ENCODE results near the gene SPTBN5.

Gene SPTBN5

GRCh38 chr15:41866263-41866703, 27.6 kb downstream of the SPTBN5 start:
- no peak for DNase-seq (ENCODE audit: low read depth in 2 of 2)

- no peak for DNase-seq (ENCODE audit: low read depth in 2 of 2)
Measured at GRCh38 chr15:41865490-41866055, 28.3 kb downstream of the SPTBN5 start.

GRCh38 chr15:41862515-41863116, 31.2 kb downstream of the SPTBN5 start:
- DNase-seq (ENCODE audit: low read depth in 2 of 2) = no peak

- no peak for DNase-seq (ENCODE audit: low read depth in 2 of 2)
Measured at GRCh38 chr15:41861736-41862356, 32.0 kb downstream of the SPTBN5 start.

- DNase-seq (ENCODE audit: low read depth in 2 of 2) = no peak
Measured at GRCh38 chr15:41860049-41860828, 33.6 kb downstream of the SPTBN5 start.

GRCh38 chr15:41858756-41859155, 35.1 kb downstream of the SPTBN5 start:
- no peak for DNase-seq (ENCODE audit: low read depth in 2 of 2)

- no peak for DNase-seq (ENCODE audit: low read depth in 2 of 2)
Measured at GRCh38 chr15:41857316-41857715, 36.5 kb downstream of the SPTBN5 start.

GRCh38 chr15:41856716-41857115, 37.1 kb downstream of the SPTBN5 start:
- DNase-seq (ENCODE audit: low read depth in 2 of 2) = no peak

GRCh38 chr15:41856262-41856661, 37.6 kb downstream of the SPTBN5 start:
- no peak for DNase-seq (ENCODE audit: low read depth in 2 of 2)

GRCh38 chr15:41855261-41855961, 38.4 kb downstream of the SPTBN5 start:
- DNase-seq (ENCODE audit: low read depth in 2 of 2) = no peak

- DNase-seq (ENCODE audit: low read depth in 2 of 2) = no peak
Measured at GRCh38 chr15:41854443-41854842, 39.4 kb downstream of the SPTBN5 start.

- no peak for DNase-seq (ENCODE audit: low read depth in 2 of 2)
Measured at GRCh38 chr15:41853831-41854230, 40.0 kb downstream of the SPTBN5 start.

- DNase-seq (ENCODE audit: low read depth in 2 of 2) = no peak
Measured at GRCh38 chr15:41852736-41853590, 40.9 kb downstream of the SPTBN5 start.

- no peak for DNase-seq (ENCODE audit: low read depth in 2 of 2)
Measured at GRCh38 chr15:41851755-41852370, 42.0 kb downstream of the SPTBN5 start.

- no peak for DNase-seq (ENCODE audit: low read depth in 2 of 2)
Measured at GRCh38 chr15:41851167-41851523, 42.7 kb downstream of the SPTBN5 start.

GRCh38 chr15:41850482-41851166, 43.2 kb downstream of the SPTBN5 start:
- no peak for DNase-seq (ENCODE audit: low read depth in 2 of 2)

- no peak for DNase-seq (ENCODE audit: low read depth in 2 of 2)
Measured at GRCh38 chr15:41849861-41850260, 44.0 kb downstream of the SPTBN5 start.

- DNase-seq (ENCODE audit: low read depth in 2 of 2) = no peak
Measured at GRCh38 chr15:41849204-41849603, 44.6 kb downstream of the SPTBN5 start.

GRCh38 chr15:41848631-41849030, 45.2 kb downstream of the SPTBN5 start:
- peak in 1 of 2 experiments; percentile 37 for DNase-seq (ENCODE audit: low read depth in 2 of 2)

GRCh38 chr15:41847981-41848380, 45.9 kb downstream of the SPTBN5 start:
- DNase-seq (ENCODE audit: low read depth in 2 of 2) = no peak
